NCI-H2081 (cell line): ENCODE data around the gene GRAMD1A.
"Not testable (repeated sequence)": the region's sequence is repeated elsewhere in the genome, so short reads cannot be mapped to it uniquely, and the experiment has no call there.

Experiments
- DNase-seq, 2 experiments: peaks; one replicate each; lab custom pipeline; 2025; lab: John Stamatoyannopoulos, UW

The GRAMD1A gene

GRCh38 chr19:34999498-35000337, at the start of gene GRAMD1A:
Gene GRAMD1A (plus strand): TSS chr19:35000323. CDS start chr19:35000479, 156 bp downstream.
- peak; percentile 64 to 77 for DNase-seq

- DNase-seq = no peak
Observed at GRCh38 chr19:34953092-34953491, 47.0 kb upstream of the GRAMD1A start.

DNA sequence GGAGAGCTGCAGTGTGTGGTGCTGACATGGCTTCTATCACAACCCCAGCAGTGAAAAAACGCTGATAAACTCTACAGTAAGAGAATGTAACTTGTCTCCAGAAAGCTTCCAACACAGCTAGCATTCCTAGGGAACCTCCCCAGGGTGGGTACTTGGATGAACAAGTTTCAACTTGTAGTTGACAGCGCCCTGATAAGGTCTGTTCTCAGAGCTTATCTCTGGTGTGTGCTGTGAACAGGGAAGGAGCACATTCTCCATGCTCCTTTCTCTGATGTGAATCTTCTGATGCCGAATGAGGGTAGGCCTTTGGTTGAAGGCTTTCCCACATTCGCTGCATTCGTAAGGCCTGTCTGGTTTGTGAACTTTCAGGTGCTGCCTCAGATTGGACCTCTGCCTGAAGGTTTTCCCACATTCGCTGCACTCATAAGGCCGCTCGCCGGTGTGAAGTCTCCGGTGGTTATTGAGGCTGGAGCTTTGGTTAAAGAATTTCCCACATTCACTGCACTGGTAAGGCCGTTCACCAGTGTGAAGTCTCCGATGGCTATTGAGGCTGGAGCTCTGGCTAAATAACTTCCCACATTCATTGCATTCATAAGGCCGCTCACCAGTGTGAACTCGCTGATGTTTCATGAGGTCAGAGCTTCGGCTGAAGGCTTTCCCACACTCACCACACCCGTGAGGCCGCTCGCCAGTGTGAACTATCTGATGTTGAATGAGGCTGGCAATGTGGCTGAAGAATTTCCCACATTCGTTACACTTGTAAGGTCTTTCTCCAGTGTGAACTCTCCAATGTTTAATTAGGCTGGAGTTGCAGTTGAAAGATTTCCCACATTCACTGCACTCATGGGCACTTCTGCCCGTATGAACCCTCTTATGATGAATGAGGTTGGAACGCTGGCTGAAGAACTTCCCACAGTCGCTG, 42.0 kb upstream of the GRAMD1A start:
- DNase-seq = no peak

GRCh38 chr19:34959021-34959420, 41.1 kb upstream of the GRAMD1A start:
- DNase-seq = no peak

DNA sequence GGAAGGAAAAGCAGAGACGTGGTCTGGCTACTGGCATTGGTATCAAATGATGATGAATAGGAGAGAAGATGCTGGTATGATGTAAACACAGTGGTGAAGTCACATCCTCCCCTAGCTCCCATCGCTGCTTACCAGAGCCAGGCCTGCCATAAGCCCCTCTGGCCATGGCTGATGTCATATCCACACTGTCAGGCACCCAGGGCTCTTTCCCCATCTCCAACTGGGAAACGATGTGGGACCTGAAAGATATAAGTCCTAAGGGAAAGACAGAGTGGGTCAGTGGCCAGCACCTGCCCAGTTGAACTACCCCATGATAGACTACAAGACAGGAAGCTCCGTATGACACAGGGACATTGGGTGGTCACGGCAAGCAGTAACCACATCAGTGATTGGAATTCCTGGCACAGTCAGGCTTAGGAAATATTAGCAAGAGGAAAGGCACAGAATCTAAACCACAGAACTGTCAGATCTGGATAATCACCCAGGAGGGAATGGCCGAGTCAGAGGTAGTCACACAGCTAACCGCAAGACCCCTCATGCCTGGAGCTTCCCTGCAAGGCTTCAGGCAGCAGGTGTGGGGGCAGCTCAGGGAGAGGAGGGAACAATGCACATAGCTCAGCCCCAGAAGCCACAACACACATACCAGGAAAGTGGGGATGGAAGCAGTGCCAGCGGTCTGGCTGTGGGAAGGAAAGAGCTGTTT, 39.9 kb upstream of the GRAMD1A start:
- DNase-seq = no peak

DNA sequence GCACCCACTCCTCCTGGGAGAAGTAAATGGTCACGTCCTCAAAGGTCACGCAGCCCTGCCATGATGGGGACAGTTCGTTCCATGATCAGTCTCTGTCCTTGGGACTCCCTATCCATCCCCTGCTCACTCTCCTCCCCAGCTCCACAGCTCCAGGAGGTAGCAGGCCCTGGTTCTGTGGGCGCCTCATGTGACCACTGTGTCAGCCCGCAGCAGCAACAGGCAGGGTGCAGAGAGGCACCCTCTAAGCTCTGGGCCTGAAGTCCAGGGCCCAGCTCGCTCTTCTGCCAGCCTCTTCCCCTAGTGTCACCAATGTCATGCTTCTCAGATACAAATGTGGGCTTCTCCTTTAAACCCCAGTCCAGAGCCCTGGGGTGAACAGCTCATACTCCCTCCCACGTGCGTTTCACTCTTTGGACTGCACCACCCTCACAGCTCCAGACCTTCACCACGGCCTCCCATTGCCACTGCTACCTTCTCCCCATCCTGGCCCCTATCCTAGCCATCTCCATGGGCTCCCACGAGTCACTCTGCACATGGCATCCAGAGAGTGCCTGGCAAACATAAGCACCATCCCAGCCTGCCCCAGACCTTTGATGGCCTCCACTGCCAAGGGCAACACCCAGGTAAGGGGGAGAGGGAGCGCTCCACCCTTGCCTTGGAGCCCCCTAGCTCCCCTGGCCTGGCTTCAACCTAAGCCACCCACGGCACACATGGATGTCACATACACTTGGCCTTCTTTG, 39.0 kb upstream of the GRAMD1A start:
- DNase-seq = no peak

- no peak for DNase-seq
Observed at GRCh38 chr19:34961775-34962686, 38.1 kb upstream of the GRAMD1A start.

DNA sequence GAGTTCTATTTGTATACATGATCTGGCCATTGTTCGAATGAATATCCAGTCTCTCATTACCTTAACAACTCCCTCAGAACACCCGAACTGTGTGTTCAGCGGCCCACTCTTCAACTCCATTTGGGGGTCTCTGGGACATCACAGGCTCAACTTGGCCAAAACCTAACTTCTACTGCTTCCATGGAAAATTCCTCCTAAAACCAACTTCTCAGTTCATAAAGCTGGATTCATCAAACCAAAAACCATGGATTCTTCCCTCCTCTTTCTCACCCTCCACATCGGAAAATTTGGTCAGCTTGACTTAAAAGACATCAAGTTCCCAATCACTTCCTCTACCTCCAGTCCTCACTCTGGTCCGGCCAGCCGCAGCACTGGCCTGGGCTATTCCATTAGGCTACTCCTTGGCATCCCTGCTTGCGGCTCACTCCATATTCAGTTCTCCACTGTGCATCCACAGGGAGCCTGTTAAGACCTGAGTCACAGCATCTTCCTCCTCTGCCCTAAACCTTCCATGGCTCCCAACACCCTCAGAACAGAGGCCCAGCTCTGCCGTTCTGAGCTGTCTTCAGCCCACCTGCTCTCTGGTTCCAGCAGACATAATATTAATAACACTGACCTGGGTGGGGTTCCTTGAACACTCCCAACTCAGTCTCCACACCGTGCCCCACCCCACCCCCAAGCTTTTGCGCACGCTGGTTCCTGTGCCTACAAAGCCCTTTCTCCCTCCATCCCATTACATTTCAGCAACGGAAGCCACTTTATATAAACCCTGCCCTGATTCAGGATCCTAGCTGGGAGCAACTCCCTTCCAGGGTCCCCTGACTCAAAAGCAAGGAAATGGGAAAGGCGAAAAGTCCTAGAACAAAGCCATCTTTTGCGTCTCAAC, 37.2 kb upstream of the GRAMD1A start:
- DNase-seq = no peak

- DNase-seq = peak; percentile 6 to 24
Observed at GRCh38 chr19:34963573-34964406, 36.3 kb upstream of the GRAMD1A start, which contains the start of gene ZNF792. Gene ZNF792 (minus strand): TSS chr19:34964229. CDS start chr19:34963662, 567 bp downstream.

DNA sequence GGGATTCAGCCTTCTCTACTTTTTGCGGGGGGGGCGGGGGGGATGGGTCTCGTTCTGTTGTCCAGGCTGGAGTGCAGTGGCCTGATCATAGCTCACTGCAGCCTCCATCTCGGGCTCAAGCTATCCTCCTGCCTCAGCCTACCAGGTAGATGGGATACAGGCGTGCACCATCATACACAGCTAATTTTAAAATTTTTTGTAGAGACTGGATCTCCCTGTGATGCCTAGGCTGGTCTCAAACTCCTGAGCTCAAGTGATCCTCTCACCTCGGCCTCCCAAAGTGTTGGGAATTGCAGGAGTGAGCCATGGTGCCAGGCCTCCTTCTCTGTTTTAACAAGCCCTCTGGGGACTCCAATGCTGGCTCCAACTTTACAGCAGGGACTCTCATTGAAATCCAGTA, 35.5 kb upstream of the GRAMD1A start:
- DNase-seq = no peak

DNA sequence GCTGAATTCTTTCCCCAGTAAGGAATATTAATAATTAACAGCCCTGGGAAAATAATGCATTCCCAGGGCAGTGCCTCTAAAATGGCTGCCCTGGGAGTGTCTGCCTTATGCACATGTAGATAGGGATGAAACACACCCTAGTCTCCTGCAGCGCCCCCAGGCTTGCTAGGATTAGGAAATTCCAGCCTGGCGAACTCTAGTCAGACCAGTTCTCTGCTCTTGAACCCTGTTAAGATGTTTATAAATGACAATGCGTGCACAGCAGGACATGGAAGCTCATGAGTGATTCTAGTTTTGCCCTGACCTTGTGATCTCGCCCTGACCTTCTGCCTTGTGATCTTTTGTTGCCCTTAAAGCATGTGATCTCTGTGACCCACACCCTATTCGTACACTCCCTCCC, 34.6 kb upstream of the GRAMD1A start:
- not testable (repeated sequence) for DNase-seq

- DNase-seq = no peak
Observed at GRCh38 chr19:34967551-34967950, 32.6 kb upstream of the GRAMD1A start.

GRCh38 chr19:34969721-34970120, 30.4 kb upstream of the GRAMD1A start:
- DNase-seq = no peak

- DNase-seq = not testable (repeated sequence)
Observed at GRCh38 chr19:34970185-34970780, 29.8 kb upstream of the GRAMD1A start.

DNA sequence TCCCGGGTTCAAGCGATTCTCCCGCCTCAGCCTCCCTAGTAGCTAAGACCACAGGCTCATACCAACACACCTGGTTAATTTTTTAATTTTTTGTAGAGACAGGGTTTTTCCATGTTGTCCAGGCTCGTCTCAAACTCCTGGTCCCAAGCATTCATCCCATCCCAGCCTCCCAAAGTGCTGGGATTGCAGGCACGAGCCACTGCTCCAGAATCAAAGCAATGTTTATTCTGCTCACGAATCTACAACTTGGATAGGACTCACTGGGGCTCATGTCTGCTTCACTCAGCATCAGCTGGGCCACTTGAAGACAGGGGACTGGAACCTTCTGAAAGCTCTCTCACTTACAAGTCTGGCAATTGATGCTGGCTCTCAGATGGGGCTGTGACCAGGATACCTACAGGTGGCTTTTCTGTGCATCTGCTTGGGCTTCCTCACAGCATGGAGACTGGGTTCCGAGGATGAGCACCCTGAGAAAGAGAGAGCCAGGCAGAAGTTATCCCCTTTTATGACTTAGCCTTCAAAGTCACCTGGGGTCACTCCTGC, 27.9 kb upstream of the GRAMD1A start:
- DNase-seq = no peak

- no peak for DNase-seq
Observed at GRCh38 chr19:34974646-34975045, 25.5 kb upstream of the GRAMD1A start.

- no peak for DNase-seq
Observed at GRCh38 chr19:34975056-34975455, 25.1 kb upstream of the GRAMD1A start.

GRCh38 chr19:34976611-34977010, 23.5 kb upstream of the GRAMD1A start:
- no peak for DNase-seq
